GM23248 (cell line): ENCODE data around the gene FTO. TPM values are rescaled to one million over a fixed set of nuclear protein-coding genes. Genes with fewer than 3 reads are reported as not detected.

ENCODE experiments used
- DNase-seq: peaks from one replicate; pipeline ENCODE4 v3.0.0-alpha.2; 2015
- H2AFZ ChIP-seq: fragments of 200-600 bp; sonication (generic); 2 replicates; pipeline ENCODE4 v1.6.1; 2016; ENCODE audit warnings: antibody characterized with exemption
- H3F3A ChIP-seq: fragments of 200-600 bp; sonication (generic); 2 replicates; pipeline ENCODE4 v1.6.1; 2016; ENCODE audit warnings: mild to moderate bottlenecking, antibody characterized with exemption, mixed run types; ENCODE audit not compliant: insufficient read depth
- H3K27ac ChIP-seq: fragments of 200-600 bp; sonication (generic); 2 replicates; pipeline ENCODE4 v1.5.1; 2016; ENCODE audit warnings: mild to moderate bottlenecking
- H3K27me3 ChIP-seq: fragments of 200-600 bp; sonication (generic); replicated peaks from 2 replicates; pipeline ENCODE4 v1.6.1; 2016; ENCODE audit warnings: mild to moderate bottlenecking; ENCODE audit not compliant: insufficient read depth
- H3K36me3 ChIP-seq: fragments of 200-600 bp; sonication (generic); 2 replicates; pipeline ENCODE4 v1.6.1; 2016; ENCODE audit warnings: low read depth, mild to moderate bottlenecking
- H3K4me1 ChIP-seq: fragments of 200-600 bp; sonication (generic); 2 replicates; pipeline ENCODE4 v1.6.1; 2016; ENCODE audit warnings: mild to moderate bottlenecking; ENCODE audit not compliant: insufficient read depth
- H3K4me2 ChIP-seq: fragments of 200-600 bp; sonication (generic); one replicate; pipeline ENCODE4 v1.6.1; 2016; ENCODE audit warnings: mild to moderate bottlenecking; ENCODE audit not compliant: unreplicated experiment
- H3K4me3 ChIP-seq: fragments of 200-600 bp; sonication (generic); 2 replicates; pipeline ENCODE4 v1.5.1; 2016; ENCODE audit warnings: mild to moderate bottlenecking
- H3K79me2 ChIP-seq: fragments of 200-600 bp; sonication (generic); 2 replicates; pipeline ENCODE4 v1.6.1; 2016; ENCODE audit warnings: mild to moderate bottlenecking; ENCODE audit not compliant: insufficient read depth
- H3K9ac ChIP-seq: fragments of 200-600 bp; sonication (generic); 2 replicates; pipeline ENCODE4 v1.6.1; 2016; ENCODE audit warnings: mild to moderate bottlenecking
- H3K9me2 ChIP-seq: fragments of 200-600 bp; sonication (generic); 2 replicates; pipeline ENCODE4 v1.6.1; 2016; ENCODE audit warnings: mixed run types, mild to moderate bottlenecking, moderate library complexity; ENCODE audit not compliant: insufficient read depth
- H3K9me3 ChIP-seq: fragments of 200-600 bp; sonication (generic); one replicate; pipeline ENCODE4 v1.6.1; 2017; ENCODE audit warnings: low read depth
- H4K20me1 ChIP-seq: fragments of 200-600 bp; sonication (generic); 2 replicates; pipeline ENCODE4 v1.6.0; 2016; ENCODE audit not compliant: insufficient read depth
- EZH2 ChIP-seq: fragments of 200-600 bp; sonication (generic); IDR thresholded peaks from 2 replicates; pipeline ENCODE4 v1.6.1; 2018; ENCODE audit warnings: antibody characterized with exemption, mild to moderate bottlenecking; ENCODE audit not compliant: insufficient read depth, poor library complexity, severe bottlenecking
- EZH2phosphoT487 ChIP-seq: fragments of 200-600 bp; sonication (generic); IDR thresholded peaks from 2 replicates; pipeline ENCODE4 v1.6.1; 2018; ENCODE audit warnings: antibody characterized with exemption, moderate library complexity, mild to moderate bottlenecking, low read depth; ENCODE audit not compliant: insufficient read depth
- WGBS, 2 experiments: methylation state at CpG; one replicate each; pipeline ENCODE4 v1.1.6; 2015 to 2017; ENCODE audit warnings: low lambda C conversion rate in 2 of 2, low coverage in 1 of 2; ENCODE audit errors: missing lambda C conversion rate in 2 of 2; 5-methylcytosine and 5-hydroxymethylcytosine counted together
- in situ Hi-C: fragments of 300-500 bp; cut with MboI; formaldehyde crosslinking; loops from 2 replicates; pipeline ENCODE4 v1.15.0; 2020
- polyA plus RNA-seq: library from polyadenylated mRNA; unstranded; fragments of >200 nt; fragmentation: Nextera tagmentation; extraction: Ambion mirVana; gene quantifications from 2 replicates; pipeline ENCODE4 v1.2.1, GENCODE V29; 2016
- total RNA-seq: library from RNA; depleted of rRNA; stranded (reverse); fragments of >200 nt; shearing (Covaris generic); gene quantifications from 2 replicates; pipeline ENCODE4 v1.2.3, GENCODE V29; 2014

FTO gene
- total and polyA plus RNA-seq, 2 experiments from 2014 or later = 85.3 to 99.2 TPM

- TF ChIP-seq EZH2phosphoT487 (no peak), EZH2 (no peak)
- Histone ChIP-seq H3K79me2 (no peaks in the 10 kb centered on the region), H3K9me2 (no peaks in the 10 kb centered on the region), H3K36me3 (no peaks in the 10 kb centered on the region), H3K9me3 (no peaks in the 10 kb centered on the region), H3K27me3 (no peaks in the 10 kb centered on the region), H3K9ac (no peak overlapping the region), H3K4me2 (no peak overlapping the region), H4K20me1 (no peaks in the 10 kb centered on the region), H3K4me1 (no peaks in the 10 kb centered on the region), H3K4me3 (no peak overlapping the region), H3K27ac (no peak overlapping the region), H2AFZ (no peak overlapping the region), H3F3A (no peaks in the 10 kb centered on the region)
- in situ Hi-C loops = no loop called here
- no peak for DNase-seq
- WGBS, 2 experiments = 92 to 96% methylated on average over 4 of the region's 4 CpGs
Measured at GRCh38 chr16:54055191-54055590, 351.2 kb downstream of the FTO start.

GRCh38 chr16:54055864-54056263 is 351.9 kb downstream of the FTO start:
- Histone ChIP-seq H3K4me2 (no peak overlapping the region), H3K9me3 (no peaks in the 10 kb centered on the region), H3K27ac (no peak overlapping the region), H3K4me1 (no peaks in the 10 kb centered on the region), H3K9ac (no peak overlapping the region), H3K4me3 (no peak overlapping the region), H2AFZ (no peak overlapping the region), H3K36me3 (no peaks in the 10 kb centered on the region), H3K79me2 (no peaks in the 10 kb centered on the region), H3K9me2 (no peaks in the 10 kb centered on the region), H3F3A (no peaks in the 10 kb centered on the region), H3K27me3 (no peaks in the 10 kb centered on the region), H4K20me1 (no peaks in the 10 kb centered on the region)
- 94 to 95% methylated on average over 3 of the region's 3 CpGs for WGBS, 2 experiments
- DNase-seq = peak; percentile 14
- in situ Hi-C loops = no loop called here
- TF ChIP-seq EZH2phosphoT487 (no peak), EZH2 (no peak)

- Histone ChIP-seq H3K4me2 (no peak overlapping the region), H3K9me2 (no peaks in the 10 kb centered on the region), H3K27me3 (no peaks in the 10 kb centered on the region), H3K4me3 (no peak overlapping the region), H3K27ac (no peak overlapping the region), H3K9me3 (no peaks in the 10 kb centered on the region), H4K20me1 (no peaks in the 10 kb centered on the region), H3F3A (no peaks in the 10 kb centered on the region), H2AFZ (no peak overlapping the region), H3K4me1 (no peaks in the 10 kb centered on the region), H3K79me2 (no peaks in the 10 kb centered on the region), H3K36me3 (no peaks in the 10 kb centered on the region), H3K9ac (no peak overlapping the region)
- in situ Hi-C loops = no loop called here
- TF ChIP-seq EZH2 (no peak), EZH2phosphoT487 (no peak)
- no peak for DNase-seq
- WGBS, 2 experiments = 78 to 85% methylated on average over 3 of the region's 3 CpGs
Measured at GRCh38 chr16:54056921-54057320, 353.0 kb downstream of the FTO start.

GRCh38 chr16:54059319-54059718 is 355.4 kb downstream of the FTO start:
- Histone ChIP-seq H2AFZ (no peak overlapping the region), H3K36me3 (no peaks in the 10 kb centered on the region), H4K20me1 (no peaks in the 10 kb centered on the region), H3K79me2 (no peaks in the 10 kb centered on the region), H3F3A (no peaks in the 10 kb centered on the region), H3K27me3 (no peaks in the 10 kb centered on the region), H3K4me2 (no peak overlapping the region), H3K27ac (no peak overlapping the region), H3K4me1 (no peaks in the 10 kb centered on the region), H3K4me3 (no peak overlapping the region), H3K9me2 (no peaks in the 10 kb centered on the region), H3K9me3 (no peaks in the 10 kb centered on the region), H3K9ac (no peak overlapping the region)
- TF ChIP-seq EZH2phosphoT487 (no peak), EZH2 (no peak)
- no peak for DNase-seq
- 88 to 95% methylated on average over 6 of the region's 6 CpGs for WGBS, 2 experiments
- in situ Hi-C loops = no loop called here

GRCh38 chr16:54060599-54061421 is 356.9 kb downstream of the FTO start:
- Histone ChIP-seq H2AFZ (no peak overlapping the region), H3K9me2 (no peaks in the 10 kb centered on the region), H4K20me1 (no peaks in the 10 kb centered on the region), H3K27ac (no peak overlapping the region), H3K36me3 (no peaks in the 10 kb centered on the region), H3F3A (no peaks in the 10 kb centered on the region), H3K9ac (no peak overlapping the region), H3K79me2 (no peaks in the 10 kb centered on the region), H3K4me2 (no peak overlapping the region), H3K4me3 (no peak overlapping the region), H3K4me1 (no peaks in the 10 kb centered on the region), H3K9me3 (no peaks in the 10 kb centered on the region), H3K27me3 (no peaks in the 10 kb centered on the region)
- 96 to 97% methylated on average over 10 of the region's 10 CpGs for WGBS, 2 experiments
- TF ChIP-seq EZH2 (no peak), EZH2phosphoT487 (no peak)
- DNase-seq = no peak
- in situ Hi-C loops = no loop called here
